Renal cortical epithelial cell (primary cell): ENCODE data around the gene CNPY1. TPM values are rescaled to one million over a fixed set of nuclear protein-coding genes. Genes with fewer than 3 reads are reported as not detected.

Experiments
- DNase-seq: peaks from one replicate; pipeline ENCODE4 v3.0.0-alpha.2; 2011; ENCODE audit warnings: low read depth
- total RNA-seq: library from RNA; depleted of rRNA; stranded (reverse); fragments of >200 nt; gene quantifications from 2 replicates; pipeline ENCODE4 v1.2.3, GENCODE V29; 2014

The CNPY1 gene
- total RNA-seq, 1 donor from 2014 or later, result not detected

GRCh38 chr7:155559519-155560108 lies 13.3 kb upstream of the CNPY1 start:
- no peak for DNase-seq

DNA sequence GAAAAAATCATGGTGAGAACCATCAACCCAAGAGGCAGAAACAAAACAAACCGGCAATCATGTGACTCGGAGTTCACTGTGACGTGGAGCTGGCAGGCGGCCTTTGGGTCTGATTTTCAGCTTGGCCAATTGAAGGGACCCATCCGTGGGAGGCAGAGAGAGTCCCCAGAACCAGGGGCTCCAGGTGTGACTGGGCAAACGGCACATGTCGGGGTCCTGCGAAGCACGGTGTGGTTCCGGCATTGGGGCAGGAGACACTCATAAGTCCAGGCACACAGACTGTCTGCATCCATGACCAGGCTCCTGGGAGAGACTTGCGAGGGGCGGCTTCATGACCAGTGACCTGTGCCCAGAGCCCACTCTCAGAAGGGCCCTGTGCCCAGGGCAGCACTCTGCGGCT lies 12.6 kb upstream of the CNPY1 start:
- no peak for DNase-seq

DNA sequence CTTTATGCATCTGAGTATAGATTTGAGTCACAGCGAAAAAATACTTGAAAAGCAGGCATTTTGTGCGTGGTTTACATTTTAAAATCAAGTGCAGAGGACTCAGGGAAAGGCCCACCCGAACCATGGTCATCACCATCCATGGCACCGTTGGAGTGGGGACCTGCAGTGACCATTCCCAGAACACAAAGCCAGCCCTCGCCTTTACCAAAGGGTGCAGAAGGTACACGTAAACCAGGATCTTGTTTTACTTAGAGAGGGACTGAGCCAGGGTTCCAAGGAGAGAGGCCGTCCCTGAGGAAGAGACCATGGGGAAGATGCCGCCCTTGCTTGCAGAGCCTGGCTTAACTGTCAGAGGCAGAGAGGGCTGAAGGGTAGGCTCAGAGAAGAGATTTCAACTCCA lies 12.0 kb upstream of the CNPY1 start:
- DNase-seq, result no peak

DNA sequence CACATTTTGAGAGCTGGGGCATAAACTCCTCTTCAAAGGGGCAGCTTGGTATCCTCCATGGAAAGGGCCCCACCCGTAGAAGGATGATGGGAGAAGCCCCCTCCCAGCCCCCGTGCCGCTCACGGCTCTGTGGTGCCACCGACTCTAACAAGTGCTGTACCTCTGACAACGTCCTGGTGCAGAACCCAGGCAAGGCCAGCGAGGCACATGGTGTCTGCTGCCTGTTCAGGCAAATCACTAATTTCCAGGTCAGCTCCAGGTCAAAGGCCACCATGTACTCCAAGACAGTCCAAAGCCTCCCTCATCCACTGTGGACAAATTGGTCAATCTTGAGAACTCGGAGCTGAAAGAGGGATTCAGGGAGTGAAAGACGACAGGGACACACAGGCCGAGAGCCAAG lies 11.4 kb upstream of the CNPY1 start:
- DNase-seq, result no peak

DNA sequence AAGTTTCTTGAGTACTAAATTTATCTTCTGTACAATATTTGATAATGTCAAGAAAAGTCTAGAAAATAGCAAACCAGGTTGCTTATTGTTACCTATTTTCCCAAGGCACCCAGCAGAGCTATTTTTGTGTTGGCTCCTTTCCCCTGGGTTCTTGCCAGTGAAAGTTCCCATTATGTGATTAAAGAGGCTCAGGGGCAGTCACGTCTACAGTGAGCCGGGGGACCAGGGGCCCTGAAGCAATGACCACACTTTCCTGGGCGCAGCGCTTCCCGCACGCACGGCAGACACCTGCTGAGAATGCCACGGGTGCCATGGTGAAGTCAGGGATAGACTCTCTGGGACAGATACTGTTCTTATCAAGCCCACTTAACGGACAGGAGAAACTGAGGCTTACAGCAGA lies 10.4 kb upstream of the CNPY1 start:
- DNase-seq, result no peak

DNA sequence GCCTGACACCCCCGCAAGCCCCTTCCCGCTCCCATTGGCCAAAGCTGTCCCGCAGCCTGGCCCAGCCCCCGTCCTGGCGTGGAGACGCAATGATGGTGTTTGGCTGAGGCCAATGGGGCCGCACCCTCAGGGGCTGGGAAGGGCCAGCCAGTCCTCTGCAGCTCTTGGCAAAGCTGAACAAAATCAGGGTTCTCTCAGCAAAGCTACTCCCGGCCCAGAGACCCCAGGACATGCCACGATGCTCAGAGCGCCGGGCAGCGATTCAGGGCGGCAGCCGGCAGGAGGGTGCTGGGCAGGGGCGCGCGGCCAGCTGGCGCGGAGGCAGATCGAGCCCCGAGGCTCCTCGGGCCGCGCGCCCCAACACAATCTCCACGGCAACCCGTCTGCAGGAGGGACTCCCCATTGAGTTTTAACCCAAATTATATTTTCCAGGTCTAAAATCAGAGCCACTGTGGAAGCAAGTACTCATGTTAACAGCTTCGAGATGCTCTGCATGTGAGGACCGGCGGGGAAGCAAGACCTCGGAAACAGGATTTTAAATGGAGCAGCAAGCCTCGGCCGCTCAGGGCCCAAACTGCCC lies 8.8 kb upstream of the CNPY1 start:
- DNase-seq, result no peak

- no peak for DNase-seq
Measured at GRCh38 chr7:155553871-155554270, 7.5 kb upstream of the CNPY1 start.

DNA sequence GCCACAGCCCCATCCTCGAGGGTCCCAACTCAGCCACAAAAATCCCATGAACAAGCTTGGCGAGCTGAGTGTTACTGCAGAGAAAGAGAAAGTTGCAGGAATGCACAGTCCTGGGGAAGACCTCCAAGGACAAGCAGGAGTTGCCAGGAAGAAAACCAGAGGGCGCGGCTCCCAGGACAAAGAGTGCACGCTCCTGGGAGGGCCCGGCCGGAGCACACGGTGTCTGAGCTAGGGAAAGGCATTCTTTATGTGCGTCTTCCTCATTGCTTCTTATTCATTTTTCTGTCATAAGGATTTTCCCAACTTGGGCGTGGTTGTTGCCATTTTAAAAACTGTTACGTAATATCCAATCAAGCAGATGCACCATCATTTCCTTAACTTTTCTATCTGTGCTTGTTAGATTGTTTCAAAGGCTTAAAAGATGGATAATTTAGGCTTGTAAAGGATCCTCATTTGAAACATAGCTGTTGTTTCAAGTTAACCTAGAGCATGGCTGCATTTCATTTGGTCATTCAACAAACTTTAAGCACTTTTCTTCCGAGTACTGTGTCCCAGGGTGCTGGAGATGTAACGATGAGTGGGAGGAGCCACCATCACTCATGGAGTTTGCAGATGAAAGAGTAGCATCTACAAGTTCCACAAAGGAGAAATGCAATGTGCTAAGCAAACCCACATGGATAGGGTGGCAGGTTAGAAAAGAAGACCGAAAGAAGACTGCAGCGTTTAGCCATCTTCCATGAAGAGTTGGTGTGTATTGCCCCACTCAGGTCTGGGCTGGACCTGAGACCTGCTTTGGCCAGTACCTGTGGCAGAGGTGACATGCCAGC lies 5.6 kb upstream of the CNPY1 start:
- DNase-seq, result no peak

DNA sequence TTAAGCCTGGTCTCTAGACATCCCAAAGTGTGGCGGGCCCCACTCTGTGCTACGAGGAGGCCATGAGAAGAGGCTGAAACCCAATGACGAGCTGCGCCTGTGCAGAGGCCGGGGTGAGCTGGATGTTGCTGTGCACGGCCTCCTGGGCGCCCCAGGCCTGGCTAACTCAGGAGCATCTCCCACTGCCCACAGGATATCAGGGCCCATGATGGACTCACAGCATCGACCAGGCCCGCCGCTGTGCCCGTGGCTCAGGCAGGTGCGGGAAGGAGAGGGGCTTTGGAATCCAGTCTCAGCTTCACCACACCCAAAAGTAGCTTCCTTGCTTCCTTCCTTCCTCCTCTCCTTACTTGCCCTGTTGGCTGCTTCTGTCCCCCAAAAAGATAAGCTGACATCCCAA lies 4.6 kb upstream of the CNPY1 start:
- no peak for DNase-seq

GRCh38 chr7:155549226-155549625 lies 2.9 kb upstream of the CNPY1 start:
- DNase-seq, result no peak

DNA sequence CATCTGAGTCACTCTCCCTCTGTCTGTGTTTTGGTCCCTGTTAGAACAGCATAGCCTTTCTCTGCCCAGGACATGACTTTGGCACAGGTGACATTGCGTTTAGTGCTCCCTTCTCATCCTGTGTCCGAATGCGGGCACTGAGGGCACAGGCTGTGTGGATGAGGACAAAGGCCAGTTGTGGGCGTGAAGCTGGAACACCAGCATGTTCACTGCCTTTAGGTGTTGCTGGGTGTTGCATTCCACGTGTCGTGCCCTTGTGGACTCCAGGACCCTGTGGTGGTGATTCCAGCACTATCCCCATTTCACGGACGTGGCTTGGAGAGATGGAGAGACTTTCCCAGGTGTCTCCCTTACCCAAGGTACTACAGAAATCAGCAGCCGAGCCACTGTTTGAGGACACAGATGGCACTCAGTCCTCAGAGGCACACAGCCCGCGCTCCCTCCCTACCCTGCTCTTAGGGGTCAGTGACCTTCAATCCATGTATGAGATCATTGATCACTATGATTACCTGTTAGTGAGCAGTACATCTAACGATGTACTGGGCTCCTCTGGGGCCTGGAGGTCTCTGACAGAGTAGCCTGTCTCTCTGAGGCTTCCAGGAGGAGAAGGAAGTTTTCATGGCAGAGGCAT lies 917 bp upstream of the CNPY1 start:
- no peak for DNase-seq

DNA sequence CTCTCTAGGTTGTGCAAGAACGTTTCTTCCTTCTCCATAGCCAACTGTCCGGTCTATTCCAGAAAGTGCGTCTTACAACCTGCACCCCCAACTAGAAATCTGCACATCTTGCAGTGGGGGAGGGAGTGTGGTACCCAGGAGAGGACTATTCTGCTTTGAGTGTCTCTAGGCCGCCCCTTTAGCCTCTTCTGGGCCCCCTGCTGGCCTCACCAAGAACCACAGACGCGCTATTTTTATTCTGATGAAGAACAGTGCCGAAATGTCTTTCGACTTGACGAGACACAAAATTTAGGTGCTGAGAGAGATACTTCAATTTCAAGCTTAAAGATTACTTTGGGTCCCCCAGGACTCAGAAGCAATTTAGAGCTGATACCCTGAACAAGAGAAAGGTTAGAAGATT lies 1.0 kb downstream of the CNPY1 start:
- no peak for DNase-seq

DNA sequence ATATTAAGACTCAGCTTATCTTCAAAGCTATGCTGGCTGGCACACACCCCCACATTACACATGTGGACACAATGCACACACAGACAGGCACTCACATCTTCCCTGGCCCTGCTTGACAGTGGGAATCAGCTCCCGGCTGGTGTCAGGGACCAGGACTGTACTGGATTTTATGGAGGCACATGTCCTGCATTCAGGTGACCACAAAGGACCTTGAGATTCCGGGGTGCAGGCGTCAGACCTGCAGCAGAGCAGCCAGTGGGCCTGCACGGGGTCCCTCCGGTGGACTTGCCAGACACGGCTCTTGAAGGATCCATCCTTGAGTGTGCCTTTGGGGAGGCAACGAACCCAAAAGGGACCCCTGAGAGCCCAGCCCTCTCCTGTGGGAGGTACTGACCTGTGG lies 1.9 kb downstream of the CNPY1 start:
- DNase-seq, result no peak

- no peak for DNase-seq
Measured at GRCh38 chr7:155543926-155544325, 2.4 kb downstream of the CNPY1 start.

- DNase-seq, result no peak
Measured at GRCh38 chr7:155543011-155543876, 3.1 kb downstream of the CNPY1 start.

DNA sequence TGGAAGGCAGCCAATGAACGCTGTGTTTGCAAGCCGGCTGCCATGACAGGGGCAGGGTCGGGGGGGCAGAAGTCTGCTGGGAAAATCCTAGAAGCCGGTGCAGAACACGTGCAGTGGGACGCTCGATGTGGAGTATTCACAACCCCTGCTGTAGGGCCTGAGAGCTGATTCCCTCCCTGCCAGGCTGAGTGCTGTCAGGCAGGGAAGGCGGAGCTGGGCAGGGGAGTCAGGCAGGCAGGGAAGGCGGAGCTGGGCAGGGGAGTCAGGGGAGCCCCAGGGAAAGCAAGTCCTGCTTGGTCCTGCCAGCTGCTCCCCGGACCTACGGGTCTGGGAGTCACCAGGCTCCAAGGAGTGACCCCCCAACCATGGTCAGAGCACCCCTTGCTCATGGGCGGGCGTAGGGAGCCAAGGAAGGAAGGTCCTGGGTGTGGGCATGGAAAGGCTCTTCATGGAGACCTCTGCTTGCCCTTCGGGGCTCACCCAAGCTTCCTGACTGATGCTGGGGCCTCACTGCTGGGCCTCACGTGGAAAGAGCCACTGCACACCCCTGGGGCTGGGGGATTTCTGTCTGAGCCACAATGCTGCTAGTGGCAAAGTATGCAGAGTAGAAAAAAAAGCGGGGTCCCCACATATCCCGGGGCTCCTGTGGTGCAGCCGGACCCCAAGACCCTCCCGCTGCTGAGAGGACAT lies 4.2 kb downstream of the CNPY1 start:
- DNase-seq, result no peak

- DNase-seq, result no peak
Measured at GRCh38 chr7:155540553-155540952, 5.8 kb downstream of the CNPY1 start.

- DNase-seq, result no peak
Measured at GRCh38 chr7:155538293-155538692, 8.1 kb downstream of the CNPY1 start.

GRCh38 chr7:155536451-155536850 lies 9.9 kb downstream of the CNPY1 start:
- DNase-seq, result no peak

DNA sequence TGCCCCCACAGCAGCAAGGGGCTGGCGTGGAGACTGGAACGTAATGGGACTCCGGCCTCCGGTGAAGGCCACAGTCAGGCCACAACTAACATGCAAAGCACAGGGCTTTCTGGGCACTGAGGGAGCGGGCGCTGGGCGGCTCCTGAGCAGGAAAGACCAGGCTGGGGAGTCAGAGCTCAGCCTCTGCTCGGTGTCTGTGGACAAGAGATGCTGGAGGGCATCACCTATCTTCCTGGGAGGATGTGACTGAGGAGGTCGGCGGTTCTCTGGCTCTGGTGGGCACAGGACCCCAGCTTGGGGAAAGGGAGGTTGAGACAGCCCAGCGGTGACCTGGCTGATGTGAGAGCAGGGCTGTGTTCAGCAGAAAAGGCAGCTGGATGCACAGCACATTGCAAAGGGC lies 11.7 kb downstream of the CNPY1 start:
- DNase-seq, result no peak
